HepG2 (cell line): Measurements from ENCODE around the gene VAV2. TPM values are rescaled to one million over a fixed set of nuclear protein-coding genes. Genes with fewer than 3 reads are reported as not detected.

ENCODE experiments used
- AHDC1 ChIP-seq: sonication (generic); formaldehyde crosslinking; IDR thresholded peaks from 2 replicates; pipeline ENCODE4 v1.5.1; 2020; ENCODE audit warnings: mild to moderate bottlenecking, missing genetic modification reagents, borderline replicate concordance
- ATF7-NPFF ChIP-seq: sonication (generic); formaldehyde crosslinking; IDR thresholded peaks from 2 replicates; pipeline ENCODE4 v1.8.1; 2023; ENCODE audit warnings: mild to moderate bottlenecking, low read depth, missing genetic modification reagents, moderate library complexity
- CCDC6 ChIP-seq: sonication (generic); formaldehyde crosslinking; IDR thresholded peaks from 2 replicates; pipeline ENCODE4 v1.8.1; 2022; ENCODE audit warnings: mild to moderate bottlenecking, missing genetic modification reagents, moderate library complexity
- HNRNPLL ChIP-seq: fragments of 200-400 bp; formaldehyde crosslinking; IDR thresholded peaks from 2 replicates; pipeline ENCODE4 v1.6.1; 2017; ENCODE audit warnings: mild to moderate bottlenecking, low read depth, low read length; ENCODE audit not compliant: poor library complexity, severe bottlenecking
- KDM5B ChIP-seq: sonication (generic); formaldehyde crosslinking; IDR thresholded peaks from 2 replicates; pipeline ENCODE4 v1.4.0; 2020; ENCODE audit warnings: missing genetic modification reagents, mild to moderate bottlenecking, borderline replicate concordance
- NCOA2 ChIP-seq: sonication (generic); formaldehyde crosslinking; IDR thresholded peaks from 2 replicates; pipeline ENCODE4 v1.8.0; 2022; ENCODE audit warnings: inconsistent platforms
- NFKB2 ChIP-seq: sonication (generic); formaldehyde crosslinking; IDR thresholded peaks from 2 replicates; pipeline ENCODE4 v1.4.0; 2020; ENCODE audit warnings: missing genetic modification reagents, borderline replicate concordance
- PHB2 ChIP-seq: fragments of 450-650 bp; IDR thresholded peaks from 2 replicates; pipeline ENCODE4 v1.6.1; 2018; ENCODE audit not compliant: partially characterized antibody
- POLR2A ChIP-seq, 2 experiments: IDR thresholded peaks; 2 replicates each; pipeline ENCODE4 v1.6.1; 2011; ENCODE audit warnings: low read depth in 2 of 2, low read length in 2 of 2, mild to moderate bottlenecking in 1 of 2, moderate library complexity in 1 of 2; ENCODE audit not compliant: insufficient read depth in 1 of 2
- SIX4 ChIP-seq: sonication (generic); formaldehyde crosslinking; IDR thresholded peaks from 2 replicates; pipeline ENCODE4 v1.4.0; 2020; ENCODE audit warnings: missing genetic modification reagents
- SKI ChIP-seq: fragments of 450-650 bp; IDR thresholded peaks from one replicate; pipeline ENCODE4 v1.6.1; 2018; ENCODE audit warnings: mild to moderate bottlenecking; ENCODE audit not compliant: partially characterized antibody
- TOPORS ChIP-seq: sonication (generic); formaldehyde crosslinking; IDR thresholded peaks from 2 replicates; pipeline ENCODE4 v1.8.0; 2023; ENCODE audit warnings: mild to moderate bottlenecking, missing genetic modification reagents
- ZNF33B ChIP-seq: sonication (generic); formaldehyde crosslinking; IDR thresholded peaks from 2 replicates; pipeline ENCODE4 v1.5.1; 2020; ENCODE audit warnings: mild to moderate bottlenecking, missing genetic modification reagents
- ZNF510 ChIP-seq: sonication (generic); formaldehyde crosslinking; IDR thresholded peaks from 2 replicates; pipeline ENCODE4 v1.4.0; 2020; ENCODE audit warnings: low read depth, mild to moderate bottlenecking, missing genetic modification reagents
- ZNF776 ChIP-seq: sonication (generic); formaldehyde crosslinking; IDR thresholded peaks from 2 replicates; pipeline ENCODE4 v1.4.0; 2020; ENCODE audit warnings: mild to moderate bottlenecking, missing genetic modification reagents
- ZSCAN9 ChIP-seq: IDR thresholded peaks from 2 replicates; pipeline ENCODE4 v1.6.1; 2016; ENCODE audit warnings: borderline replicate concordance
- polyA plus RNA-seq, 8 experiments: library from polyadenylated mRNA; depleted of rRNA in 3 of 8; stranded (reverse) in 7 of 8; unstranded in 1 of 8; fragments of >200 nt; fragmentation: Illumina TruSeq in 4 of 8; extraction: Trizol in 4 of 8; gene quantifications; 2 replicates each; pipeline versions ENCODE4 v1.2.1 to v1.2.3, GENCODE V29; 2011 to 2016; ENCODE audit warnings: low read depth in 4 of 8, missing spikeins in 1 of 8, mixed read lengths in 1 of 8; ENCODE audit not compliant: insufficient read depth in 1 of 8
- total RNA-seq, 5 experiments: library from RNA; depleted of rRNA; stranded (reverse); fragments of >200 nt; fragmentation: Illumina TruSeq; extraction: Trizol; gene quantifications; 2 replicates each; pipeline ENCODE4 v1.2.3, GENCODE V29; 2016; ENCODE audit warnings: low read depth in 1 of 5
- TF ChIP-seq, protein P1 (sequence below): sonication (generic); formaldehyde crosslinking; IDR thresholded peaks from 2 replicates; pipeline ENCODE4 v1.8.0; 2022; ENCODE audit warnings: mild to moderate bottlenecking, missing genetic modification reagents; ENCODE audit not compliant: insufficient replicate concordance
- TF ChIP-seq, protein P2 (sequence below): sonication (generic); formaldehyde crosslinking; conservative IDR thresholded peaks from 2 replicates; pipeline ENCODE4 v1.4.0; 2020; ENCODE audit warnings: missing genetic modification reagents

The VAV2 gene
- total and polyA plus RNA-seq, 2 of the 13 experiments (the other 11 are each of a cell fraction or from before 2014, with no cell fraction given), result 22.5 to 22.9 TPM

- TF ChIP-seq CCDC6 (CRISPR knock-in tag) (no peak), POLR2A (IDR thresholded peaks at IDR 0.05; ENCODE audit: insufficient read depth in 1 of 2, low read depth in 2 of 2, low read length in 2 of 2) (peak in 1 of 2 experiments; percentile 72; a peak in 2 of 4 replicates), TOPORS (CRISPR knock-in tag) (no peak), SIX4 (no peak), ZNF510 (0 out of 2 replicates have a peak, but pooled peaks have one; percentile 53), ATF7-NPFF (peak; percentile 42; the same call in 1 of the 2 replicates), ZNF33B (CRISPR knock-in tag) (peak; percentile 76), ZNF776 (CRISPR knock-in tag) (0 out of 2 replicates have a peak, but pooled peaks have one; percentile 38), NCOA2 (CRISPR knock-in tag) (peak; percentile 66; the same call in 1 of the 2 replicates), NFKB2 (peak; percentile 44), KDM5B (CRISPR knock-in tag) (peak; percentile 64; the same call in 1 of the 2 replicates), SKI (peak; percentile 72), HNRNPLL (peak; percentile 34), AHDC1 (CRISPR knock-in tag) (0 out of 2 replicates have a peak, but pooled peaks have one; percentile 68), ZSCAN9 (peak; percentile 74; the same call in 1 of the 2 replicates), PHB2 (no peak)
- TF ChIP-seq, protein P1, sequence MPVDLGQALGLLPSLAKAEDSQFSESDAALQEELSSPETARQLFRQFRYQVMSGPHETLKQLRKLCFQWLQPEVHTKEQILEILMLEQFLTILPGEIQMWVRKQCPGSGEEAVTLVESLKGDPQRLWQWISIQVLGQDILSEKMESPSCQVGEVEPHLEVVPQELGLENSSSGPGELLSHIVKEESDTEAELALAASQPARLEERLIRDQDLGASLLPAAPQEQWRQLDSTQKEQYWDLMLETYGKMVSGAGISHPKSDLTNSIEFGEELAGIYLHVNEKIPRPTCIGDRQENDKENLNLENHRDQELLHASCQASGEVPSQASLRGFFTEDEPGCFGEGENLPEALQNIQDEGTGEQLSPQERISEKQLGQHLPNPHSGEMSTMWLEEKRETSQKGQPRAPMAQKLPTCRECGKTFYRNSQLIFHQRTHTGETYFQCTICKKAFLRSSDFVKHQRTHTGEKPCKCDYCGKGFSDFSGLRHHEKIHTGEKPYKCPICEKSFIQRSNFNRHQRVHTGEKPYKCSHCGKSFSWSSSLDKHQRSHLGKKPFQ (CRISPR knock-in tag), result peak; percentile 24
- TF ChIP-seq, protein P2, sequence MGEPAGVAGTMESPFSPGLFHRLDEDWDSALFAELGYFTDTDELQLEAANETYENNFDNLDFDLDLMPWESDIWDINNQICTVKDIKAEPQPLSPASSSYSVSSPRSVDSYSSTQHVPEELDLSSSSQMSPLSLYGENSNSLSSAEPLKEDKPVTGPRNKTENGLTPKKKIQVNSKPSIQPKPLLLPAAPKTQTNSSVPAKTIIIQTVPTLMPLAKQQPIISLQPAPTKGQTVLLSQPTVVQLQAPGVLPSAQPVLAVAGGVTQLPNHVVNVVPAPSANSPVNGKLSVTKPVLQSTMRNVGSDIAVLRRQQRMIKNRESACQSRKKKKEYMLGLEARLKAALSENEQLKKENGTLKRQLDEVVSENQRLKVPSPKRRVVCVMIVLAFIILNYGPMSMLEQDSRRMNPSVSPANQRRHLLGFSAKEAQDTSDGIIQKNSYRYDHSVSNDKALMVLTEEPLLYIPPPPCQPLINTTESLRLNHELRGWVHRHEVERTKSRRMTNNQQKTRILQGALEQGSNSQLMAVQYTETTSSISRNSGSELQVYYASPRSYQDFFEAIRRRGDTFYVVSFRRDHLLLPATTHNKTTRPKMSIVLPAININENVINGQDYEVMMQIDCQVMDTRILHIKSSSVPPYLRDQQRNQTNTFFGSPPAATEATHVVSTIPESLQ (CRISPR knock-in tag), result no peak
Measured at GRCh38 chr9:133739408-133740280, 252.5 kb downstream of the VAV2 start (continued).
